Measurements from ENCODE around the gene CPLX4. TPM values are rescaled to one million over a fixed set of nuclear protein-coding genes. Genes with fewer than 3 reads are reported as not detected.

CPLX4 gene
- polyA plus RNA-seq, 4 donors: not detected

GRCh38 chr18:59352250-59352855 lies 33.9 kb upstream of the CPLX4 start:
- no peak for FAIRE-seq
- peaks cover 10 to 18% (median 15%) of the 10 kb centered on the region in 3 donors for H3K36me3 ChIP-seq (ENCODE audit: control insufficient read depth in 3 of 3, insufficient read depth in 2 of 3, low read depth in 1 of 3, low read length in 3 of 3)
- WGBS, 3 donors: 85 to 92% (median 87%) methylated on average over 3 of the region's 3 CpGs

GRCh38 chr18:59345556-59345955 lies 27.1 kb upstream of the CPLX4 start:
- 98 to 100% (median 98%) methylated on average over 4 of the region's 4 CpGs for WGBS, 3 donors
- Histone ChIP-seq H3K27me3 (ENCODE audit: control insufficient read depth in 3 of 3, insufficient read depth in 3 of 3, low read length in 3 of 3) (no peaks in the 10 kb centered on the region), H3K4me1 (ENCODE audit: control insufficient read depth in 3 of 3, insufficient read depth in 2 of 3, low read depth in 1 of 3, low read length in 2 of 3) (no peaks in the 10 kb centered on the region), H3K27ac (ENCODE audit: low read depth in 1 of 3, low read length in 2 of 3) (no peak overlapping the region), H3K4me3 (ENCODE audit: low read depth in 1 of 3, low read length in 3 of 3) (no peak overlapping the region), H3K9me3 (ENCODE audit: control insufficient read depth in 2 of 2, insufficient read depth in 1 of 2, low read depth in 1 of 2, low read length in 1 of 2) (peaks cover 0 to 3% of the 10 kb centered on the region in 2 donors), H3K36me3 (ENCODE audit: control insufficient read depth in 3 of 3, insufficient read depth in 2 of 3, low read depth in 1 of 3, low read length in 3 of 3) (peaks cover 9 to 21% (median 13%) of the 10 kb centered on the region in 3 donors)
- FAIRE-seq: no peak
- no peak for DNase-seq

More at GRCh38 chr18:59352250-59352855, 33.9 kb upstream of the CPLX4 start:
- DNase-seq: no peak
- H3K27me3 ChIP-seq (ENCODE audit: control insufficient read depth in 3 of 3, insufficient read depth in 3 of 3, low read length in 3 of 3): no peaks in the 10 kb centered on the region
- peaks cover 0 to 7% (median 0%) of the 10 kb centered on the region in 3 donors for H3K4me1 ChIP-seq (ENCODE audit: control insufficient read depth in 3 of 3, insufficient read depth in 2 of 3, low read depth in 1 of 3, low read length in 2 of 3)
- no peak overlapping the region for H3K27ac ChIP-seq (ENCODE audit: low read depth in 1 of 3, low read length in 2 of 3)
- H3K4me3 ChIP-seq (ENCODE audit: low read depth in 1 of 3, low read length in 3 of 3): no peak overlapping the region
- no peaks in the 10 kb centered on the region for H3K9me3 ChIP-seq (ENCODE audit: control insufficient read depth in 2 of 2, insufficient read depth in 1 of 2, low read depth in 1 of 2, low read length in 1 of 2)

GRCh38 chr18:59344996-59345395 lies 26.5 kb upstream of the CPLX4 start:
- peaks cover 0 to 5% of the 10 kb centered on the region in 2 donors for H3K9me3 ChIP-seq (ENCODE audit: control insufficient read depth in 2 of 2, insufficient read depth in 1 of 2, low read depth in 1 of 2, low read length in 1 of 2)
- peak; percentile 88 for FAIRE-seq
- DNase-seq: peak in 1 of 2 donors; percentile 45
- no peaks in the 10 kb centered on the region for H3K27me3 ChIP-seq (ENCODE audit: control insufficient read depth in 3 of 3, insufficient read depth in 3 of 3, low read length in 3 of 3)
- H3K36me3 ChIP-seq (ENCODE audit: control insufficient read depth in 3 of 3, insufficient read depth in 2 of 3, low read depth in 1 of 3, low read length in 3 of 3): peaks cover 9 to 19% (median 14%) of the 10 kb centered on the region in 3 donors
- H3K27ac ChIP-seq (ENCODE audit: low read depth in 1 of 3, low read length in 2 of 3): no peak overlapping the region
- no peak overlapping the region for H3K4me3 ChIP-seq (ENCODE audit: low read depth in 1 of 3, low read length in 3 of 3)
- 19 to 53% (median 52%) methylated on average over 1 of the region's 1 CpG for WGBS, 3 donors
- H3K4me1 ChIP-seq (ENCODE audit: control insufficient read depth in 3 of 3, insufficient read depth in 2 of 3, low read depth in 1 of 3, low read length in 2 of 3): no peaks in the 10 kb centered on the region

DNA sequence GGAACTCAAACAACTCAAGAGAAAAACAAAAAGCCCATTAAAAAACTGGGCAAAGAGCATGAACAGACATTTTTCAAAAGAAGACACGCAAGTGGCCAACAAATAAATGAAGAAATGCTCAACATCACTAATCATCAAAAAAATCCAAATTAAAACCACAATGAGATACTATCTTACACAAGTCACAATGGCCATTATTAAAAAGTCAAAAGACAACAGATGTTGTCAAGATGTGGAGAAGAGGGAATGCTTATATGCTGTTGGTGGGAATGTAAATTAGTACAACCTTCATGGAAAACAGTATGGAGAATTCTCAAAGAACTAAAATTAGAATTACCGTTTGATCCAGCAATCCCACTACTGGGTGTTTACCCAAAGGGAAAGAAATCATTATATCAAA lies 25.5 kb upstream of the CPLX4 start:
- Histone ChIP-seq H3K4me3 (ENCODE audit: low read depth in 1 of 3, low read length in 3 of 3) (no peak overlapping the region), H3K27me3 (ENCODE audit: control insufficient read depth in 3 of 3, insufficient read depth in 3 of 3, low read length in 3 of 3) (no peaks in the 10 kb centered on the region), H3K27ac (ENCODE audit: low read depth in 1 of 3, low read length in 2 of 3) (no peak overlapping the region), H3K9me3 (ENCODE audit: control insufficient read depth in 2 of 2, insufficient read depth in 1 of 2, low read depth in 1 of 2, low read length in 1 of 2) (peaks cover 0 to 13% of the 10 kb centered on the region in 2 donors), H3K4me1 (ENCODE audit: control insufficient read depth in 3 of 3, insufficient read depth in 2 of 3, low read depth in 1 of 3, low read length in 2 of 3) (no peaks in the 10 kb centered on the region), H3K36me3 (ENCODE audit: control insufficient read depth in 3 of 3, insufficient read depth in 2 of 3, low read depth in 1 of 3, low read length in 3 of 3) (peaks cover 9 to 28% (median 20%) of the 10 kb centered on the region in 3 donors)
- no peak for DNase-seq
- 95 to 99% (median 98%) methylated on average over 2 of the region's 2 CpGs for WGBS, 3 donors
- peak; percentile 15 for FAIRE-seq

DNA sequence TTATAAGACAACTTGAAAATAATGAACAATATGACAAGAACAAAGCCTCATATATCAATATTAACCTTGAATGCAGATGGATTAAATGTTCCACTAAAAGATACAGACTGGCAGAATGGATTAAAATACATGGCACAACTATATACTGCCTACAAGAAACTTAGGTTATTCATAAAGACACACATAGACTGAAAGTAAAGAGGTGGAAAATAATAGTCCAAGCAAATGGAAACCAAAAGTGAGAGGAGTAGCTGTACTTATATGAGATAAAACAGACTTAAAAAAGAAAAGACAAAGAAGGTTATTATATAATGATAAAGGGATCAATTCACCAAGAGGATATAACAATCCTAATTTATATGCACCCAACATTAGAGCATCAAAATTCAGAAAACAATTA lies 22.4 kb upstream of the CPLX4 start:
- Histone ChIP-seq H3K27me3 (ENCODE audit: control insufficient read depth in 3 of 3, insufficient read depth in 3 of 3, low read length in 3 of 3) (no peaks in the 10 kb centered on the region), H3K4me1 (ENCODE audit: control insufficient read depth in 3 of 3, insufficient read depth in 2 of 3, low read depth in 1 of 3, low read length in 2 of 3) (no peaks in the 10 kb centered on the region), H3K36me3 (ENCODE audit: control insufficient read depth in 3 of 3, insufficient read depth in 2 of 3, low read depth in 1 of 3, low read length in 3 of 3) (peaks cover 6 to 29% (median 20%) of the 10 kb centered on the region in 3 donors), H3K4me3 (ENCODE audit: low read depth in 1 of 3, low read length in 3 of 3) (no peak overlapping the region), H3K9me3 (ENCODE audit: control insufficient read depth in 2 of 2, insufficient read depth in 1 of 2, low read depth in 1 of 2, low read length in 1 of 2) (peaks cover 0 to 13% of the 10 kb centered on the region in 2 donors), H3K27ac (ENCODE audit: low read depth in 1 of 3, low read length in 2 of 3) (no peak overlapping the region)
- FAIRE-seq (no peak), DNase-seq (no peak)

- Histone ChIP-seq H3K9me3 (ENCODE audit: control insufficient read depth in 2 of 2, insufficient read depth in 1 of 2, low read depth in 1 of 2, low read length in 1 of 2) (peaks cover 0 to 10% of the 10 kb centered on the region in 2 donors), H3K27me3 (ENCODE audit: control insufficient read depth in 3 of 3, insufficient read depth in 3 of 3, low read length in 3 of 3) (no peaks in the 10 kb centered on the region), H3K27ac (ENCODE audit: low read depth in 1 of 3, low read length in 2 of 3) (no peak overlapping the region), H3K4me1 (ENCODE audit: control insufficient read depth in 3 of 3, insufficient read depth in 2 of 3, low read depth in 1 of 3, low read length in 2 of 3) (no peaks in the 10 kb centered on the region), H3K36me3 (ENCODE audit: control insufficient read depth in 3 of 3, insufficient read depth in 2 of 3, low read depth in 1 of 3, low read length in 3 of 3) (peaks cover 3 to 27% (median 16%) of the 10 kb centered on the region in 3 donors), H3K4me3 (ENCODE audit: low read depth in 1 of 3, low read length in 3 of 3) (no peak overlapping the region)
- WGBS, 3 donors: 93 to 99% (median 95%) methylated on average over 2 of the region's 2 CpGs
- DNase-seq: no peak
- no peak for FAIRE-seq
Observed at GRCh38 chr18:59340312-59340711, 21.9 kb upstream of the CPLX4 start.

DNA sequence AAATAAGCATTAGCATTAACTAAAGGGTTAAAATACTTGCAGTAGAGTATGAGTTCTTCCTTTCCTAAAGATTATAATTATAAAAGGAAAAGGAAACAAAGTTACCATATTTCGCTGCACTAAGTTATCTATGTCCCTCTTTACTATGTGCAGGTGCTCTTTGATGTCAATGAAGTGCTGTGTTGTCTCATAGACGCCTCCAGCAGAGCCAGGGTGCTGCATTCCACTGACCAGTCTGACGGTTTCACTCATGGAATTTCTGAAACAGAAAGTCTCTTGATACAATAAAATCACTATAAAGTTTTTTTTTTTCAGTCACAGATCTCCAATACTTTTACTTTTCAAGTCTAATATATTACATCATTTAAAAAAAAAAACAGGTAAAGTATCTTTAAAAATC lies 14.5 kb upstream of the CPLX4 start:
- no peaks in the 10 kb centered on the region for H3K9me3 ChIP-seq (ENCODE audit: control insufficient read depth in 2 of 2, insufficient read depth in 1 of 2, low read depth in 1 of 2, low read length in 1 of 2)
- no peak for FAIRE-seq
- H3K27ac ChIP-seq (ENCODE audit: low read depth in 1 of 3, low read length in 2 of 3): no peak overlapping the region
- H3K4me3 ChIP-seq (ENCODE audit: low read depth in 1 of 3, low read length in 3 of 3): no peak overlapping the region
- peaks cover 4 to 19% (median 9%) of the 10 kb centered on the region in 3 donors for H3K36me3 ChIP-seq (ENCODE audit: control insufficient read depth in 3 of 3, insufficient read depth in 2 of 3, low read depth in 1 of 3, low read length in 3 of 3)
- DNase-seq: no peak
- H3K4me1 ChIP-seq (ENCODE audit: control insufficient read depth in 3 of 3, insufficient read depth in 2 of 3, low read depth in 1 of 3, low read length in 2 of 3): no peaks in the 10 kb centered on the region
- no peaks in the 10 kb centered on the region for H3K27me3 ChIP-seq (ENCODE audit: control insufficient read depth in 3 of 3, insufficient read depth in 3 of 3, low read length in 3 of 3)
- WGBS, 3 donors: 66 to 79% (median 78%) methylated on average over 3 of the region's 3 CpGs

GRCh38 chr18:59328683-59329082 lies 10.2 kb upstream of the CPLX4 start:
- no peak for FAIRE-seq
- H3K9me3 ChIP-seq (ENCODE audit: control insufficient read depth in 2 of 2, insufficient read depth in 1 of 2, low read depth in 1 of 2, low read length in 1 of 2): no peaks in the 10 kb centered on the region
- H3K4me1 ChIP-seq (ENCODE audit: control insufficient read depth in 3 of 3, insufficient read depth in 2 of 3, low read depth in 1 of 3, low read length in 2 of 3): no peaks in the 10 kb centered on the region
- DNase-seq: no peak
- no peak overlapping the region for H3K27ac ChIP-seq (ENCODE audit: low read depth in 1 of 3, low read length in 2 of 3)
- peaks cover 0 to 13% (median 8%) of the 10 kb centered on the region in 3 donors for H3K36me3 ChIP-seq (ENCODE audit: control insufficient read depth in 3 of 3, insufficient read depth in 2 of 3, low read depth in 1 of 3, low read length in 3 of 3)
- WGBS, 3 donors: 97 to 99% (median 98%) methylated on average over 2 of the region's 2 CpGs
- no peaks in the 10 kb centered on the region for H3K27me3 ChIP-seq (ENCODE audit: control insufficient read depth in 3 of 3, insufficient read depth in 3 of 3, low read length in 3 of 3)
- H3K4me3 ChIP-seq (ENCODE audit: low read depth in 1 of 3, low read length in 3 of 3): no peak overlapping the region

GRCh38 chr18:59325965-59326364 lies 7.5 kb upstream of the CPLX4 start:
- Histone ChIP-seq H3K27ac (ENCODE audit: low read depth in 1 of 3, low read length in 2 of 3) (no peak overlapping the region), H3K27me3 (ENCODE audit: control insufficient read depth in 3 of 3, insufficient read depth in 3 of 3, low read length in 3 of 3) (no peaks in the 10 kb centered on the region), H3K4me3 (ENCODE audit: low read depth in 1 of 3, low read length in 3 of 3) (no peak overlapping the region), H3K4me1 (ENCODE audit: control insufficient read depth in 3 of 3, insufficient read depth in 2 of 3, low read depth in 1 of 3, low read length in 2 of 3) (no peaks in the 10 kb centered on the region), H3K9me3 (ENCODE audit: control insufficient read depth in 2 of 2, insufficient read depth in 1 of 2, low read depth in 1 of 2, low read length in 1 of 2) (no peaks in the 10 kb centered on the region), H3K36me3 (ENCODE audit: control insufficient read depth in 3 of 3, insufficient read depth in 2 of 3, low read depth in 1 of 3, low read length in 3 of 3) (peaks cover 0 to 8% (median 5%) of the 10 kb centered on the region in 3 donors)
- 93 to 100% (median 93%) methylated on average over 1 of the region's 1 CpG for WGBS, 3 donors
- no peak for DNase-seq
- no peak for FAIRE-seq

Measured in small intestine (tissue), 7 donors.